GM18517 (cell line): ENCODE measurements around the gene ADAMTS19.

Experiments used
- ATAC-seq: cut with Tn5 transposase; IDR thresholded peaks from one replicate; pipeline ENCODE4 v1.9.1; 2021; ENCODE audit warnings: mild to moderate bottlenecking, moderate library complexity; ENCODE audit not compliant: unreplicated experiment

Gene ADAMTS19

DNA sequence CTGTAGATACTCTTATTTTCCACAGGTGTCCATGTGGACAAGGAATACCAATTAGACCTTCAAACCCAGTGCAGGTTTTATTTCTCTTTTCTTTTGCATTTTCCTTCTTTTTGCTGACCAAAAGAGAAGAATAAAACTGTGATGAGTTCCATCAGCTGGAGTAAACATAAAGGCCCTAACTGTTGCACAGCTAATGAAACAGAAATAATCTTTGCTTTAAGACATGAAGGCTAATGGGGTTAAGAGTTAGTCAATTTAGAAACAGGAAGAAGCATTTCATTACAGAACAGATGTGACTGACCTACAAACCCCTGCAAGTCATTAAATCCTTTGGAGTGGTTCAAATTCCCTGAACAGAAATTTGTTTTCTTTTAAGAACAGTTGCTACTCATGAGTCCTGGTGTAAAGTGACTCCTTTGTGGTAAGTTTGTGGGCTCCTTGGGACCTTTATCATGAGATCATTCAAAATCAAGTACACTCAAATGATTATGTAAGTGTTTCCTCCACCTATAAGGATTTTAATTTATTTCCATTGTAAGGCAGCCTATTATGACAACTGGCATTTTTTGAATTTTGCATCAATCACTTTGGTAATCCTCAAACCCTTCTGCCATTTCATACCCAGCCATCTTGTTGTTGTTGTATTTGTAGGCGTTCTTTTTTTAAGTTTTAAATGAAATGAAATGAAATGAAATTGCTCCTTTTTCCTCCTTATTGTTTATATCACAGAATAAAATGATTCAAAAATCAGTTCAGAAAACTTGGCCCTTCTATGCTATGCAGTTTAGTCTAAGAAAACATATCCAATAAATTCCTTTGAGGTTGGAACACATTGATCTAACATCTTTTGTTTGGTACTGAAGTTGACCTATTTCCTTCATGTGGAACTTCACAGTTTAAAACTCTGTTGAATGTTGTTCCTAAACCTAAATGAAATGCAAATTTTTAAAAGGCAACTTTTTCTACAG lies 289.1 kb downstream of the ADAMTS19 start:
- no peak for ATAC-seq

DNA sequence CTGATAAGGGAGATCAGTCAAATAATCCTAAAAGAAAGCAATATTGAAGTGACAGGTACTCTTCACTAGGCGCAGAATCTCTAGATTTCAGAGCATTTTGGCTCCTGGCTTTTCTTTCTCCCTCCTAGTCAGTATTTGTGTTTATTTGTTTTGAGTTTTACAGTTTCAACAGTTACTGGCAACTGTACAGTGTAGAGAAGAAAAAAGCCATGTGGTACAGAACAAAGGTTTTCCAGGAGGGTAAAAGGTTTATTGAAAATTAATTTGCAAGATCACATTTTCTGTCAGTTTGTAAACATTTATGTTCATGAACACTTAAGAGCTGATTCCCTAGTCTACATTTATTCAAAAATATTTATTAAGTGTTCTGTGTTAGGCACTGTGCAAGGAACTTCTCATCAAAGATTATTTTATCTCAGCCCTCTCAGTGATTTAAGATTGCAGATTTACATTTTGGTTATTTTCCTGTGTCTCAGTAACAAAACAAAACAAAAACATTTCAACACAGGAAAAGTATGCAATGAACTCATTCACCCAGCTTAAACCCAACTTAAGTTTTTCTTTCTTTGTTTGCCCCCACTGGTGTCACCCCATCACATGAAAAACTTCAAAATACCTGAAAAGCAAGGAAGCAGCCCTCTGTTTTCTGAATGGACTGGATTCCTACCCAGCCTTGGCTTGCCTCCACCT lies 300.7 kb downstream of the ADAMTS19 start:
- ATAC-seq, result no peak

DNA sequence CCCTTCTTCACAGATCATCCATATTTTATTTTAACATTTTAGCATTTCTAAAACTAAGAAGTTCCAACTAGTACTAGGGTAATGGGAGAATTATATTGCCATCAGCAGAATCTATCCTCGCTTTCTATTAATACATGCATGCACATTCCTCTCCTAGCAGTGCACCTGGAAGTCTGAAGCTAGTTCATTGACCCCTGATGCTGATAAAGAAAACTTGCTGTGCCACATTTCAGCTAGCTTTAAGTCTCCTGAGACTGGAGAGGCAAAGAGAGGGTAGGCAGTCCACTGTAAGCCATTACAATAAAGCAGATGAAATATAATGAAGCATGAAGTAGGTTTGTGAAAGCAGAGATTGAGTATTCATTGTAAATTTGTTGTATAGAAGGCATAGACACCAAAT lies 303.6 kb downstream of the ADAMTS19 start:
- ATAC-seq, result no peak

DNA sequence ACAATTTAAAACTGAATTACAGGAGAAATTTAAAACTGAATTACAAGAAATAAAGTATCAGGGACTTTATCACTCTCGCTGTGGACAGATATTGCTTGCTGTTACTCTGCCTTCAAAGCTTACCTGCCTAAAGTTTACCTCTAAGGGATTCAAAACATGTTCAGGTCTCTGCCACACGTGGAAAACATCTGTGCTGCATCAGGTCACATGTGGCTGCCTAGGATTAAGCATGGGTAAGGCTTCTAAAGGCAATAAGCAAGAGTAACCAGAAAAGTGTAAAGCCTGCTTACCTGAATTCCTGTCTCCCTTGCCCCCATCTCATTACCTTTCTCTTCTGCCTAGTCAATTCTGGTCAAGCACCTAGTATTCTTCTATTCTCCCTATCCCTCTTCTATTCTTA lies 306.7 kb downstream of the ADAMTS19 start:
- ATAC-seq, result no peak

DNA sequence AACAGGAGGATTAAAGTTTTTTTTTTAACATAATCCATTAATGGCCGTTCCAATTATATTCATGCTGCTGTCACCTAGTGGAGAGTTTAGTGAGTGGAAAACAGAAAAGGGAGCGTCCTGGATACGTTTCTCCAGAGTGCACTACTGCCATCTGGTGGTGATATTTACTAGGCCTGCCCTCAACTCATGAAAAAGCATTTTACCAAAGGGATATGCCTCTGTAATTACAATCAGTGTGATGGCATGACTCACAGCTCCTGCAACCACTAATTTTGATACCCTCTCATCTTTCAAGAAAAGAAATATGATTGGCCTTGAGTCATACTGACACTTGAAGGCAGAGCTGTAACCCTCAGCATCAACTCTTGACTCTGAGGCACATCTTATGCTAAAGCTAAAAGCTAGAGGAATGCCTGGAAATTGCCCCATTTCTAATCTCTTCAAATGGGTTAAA lies 307.9 kb downstream of the ADAMTS19 start:
- peak; percentile 92 for ATAC-seq

DNA sequence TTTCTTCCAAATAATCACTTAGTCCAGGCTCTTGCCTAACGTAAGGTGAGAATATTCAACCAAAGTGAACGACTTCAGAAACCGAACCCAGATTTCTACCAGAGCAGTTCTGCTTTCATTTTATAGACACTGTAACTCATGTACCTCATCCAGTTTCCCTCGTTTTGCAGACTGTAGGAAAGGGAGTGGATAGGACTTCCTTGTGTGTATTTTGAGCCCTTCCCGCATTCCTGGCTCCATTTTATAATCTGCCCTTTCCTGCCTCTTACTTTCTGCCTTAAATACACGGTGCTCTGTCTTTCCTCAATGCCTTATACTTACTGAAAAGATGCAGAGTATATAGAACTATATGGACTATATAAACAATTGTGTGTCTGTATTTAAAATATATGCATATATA lies 308.6 kb downstream of the ADAMTS19 start:
- ATAC-seq, result no peak

DNA sequence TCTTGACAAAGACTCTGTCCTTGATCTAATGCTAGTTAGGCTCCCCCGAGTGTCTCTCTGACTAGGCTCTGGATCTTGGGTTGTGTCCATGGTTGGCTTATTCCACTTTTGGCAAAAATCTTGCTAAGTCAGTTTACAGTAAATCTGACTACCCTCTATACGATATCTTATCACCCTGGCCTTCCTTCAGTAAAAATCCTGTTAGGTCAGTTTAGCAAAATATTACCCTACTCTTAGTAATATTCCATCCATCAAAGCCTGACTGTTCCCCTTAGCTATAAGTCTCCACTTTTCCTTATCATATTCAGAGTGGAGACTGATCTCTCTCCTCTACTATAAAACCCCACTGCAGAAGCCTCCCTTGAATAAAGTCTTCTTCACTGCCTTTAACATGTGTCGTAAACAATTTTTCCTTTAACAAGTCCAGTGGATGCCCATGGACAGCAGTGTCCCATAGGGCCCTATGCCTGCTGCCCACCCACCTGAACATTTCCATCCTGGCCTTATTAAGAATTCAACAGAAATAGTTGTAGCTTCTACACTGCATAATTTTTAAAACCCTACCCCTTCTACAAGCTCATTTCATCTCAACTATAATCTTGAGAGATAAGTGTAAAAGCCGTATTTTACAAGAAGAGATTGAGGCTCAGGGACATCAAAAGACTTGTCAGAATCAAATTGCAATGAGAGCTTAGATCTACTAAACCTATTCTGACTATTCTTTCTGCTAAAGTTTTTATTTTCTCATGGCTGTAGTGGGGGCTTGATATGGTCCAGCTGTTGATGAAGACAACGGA lies 310.1 kb downstream of the ADAMTS19 start:
- ATAC-seq, result no peak

DNA sequence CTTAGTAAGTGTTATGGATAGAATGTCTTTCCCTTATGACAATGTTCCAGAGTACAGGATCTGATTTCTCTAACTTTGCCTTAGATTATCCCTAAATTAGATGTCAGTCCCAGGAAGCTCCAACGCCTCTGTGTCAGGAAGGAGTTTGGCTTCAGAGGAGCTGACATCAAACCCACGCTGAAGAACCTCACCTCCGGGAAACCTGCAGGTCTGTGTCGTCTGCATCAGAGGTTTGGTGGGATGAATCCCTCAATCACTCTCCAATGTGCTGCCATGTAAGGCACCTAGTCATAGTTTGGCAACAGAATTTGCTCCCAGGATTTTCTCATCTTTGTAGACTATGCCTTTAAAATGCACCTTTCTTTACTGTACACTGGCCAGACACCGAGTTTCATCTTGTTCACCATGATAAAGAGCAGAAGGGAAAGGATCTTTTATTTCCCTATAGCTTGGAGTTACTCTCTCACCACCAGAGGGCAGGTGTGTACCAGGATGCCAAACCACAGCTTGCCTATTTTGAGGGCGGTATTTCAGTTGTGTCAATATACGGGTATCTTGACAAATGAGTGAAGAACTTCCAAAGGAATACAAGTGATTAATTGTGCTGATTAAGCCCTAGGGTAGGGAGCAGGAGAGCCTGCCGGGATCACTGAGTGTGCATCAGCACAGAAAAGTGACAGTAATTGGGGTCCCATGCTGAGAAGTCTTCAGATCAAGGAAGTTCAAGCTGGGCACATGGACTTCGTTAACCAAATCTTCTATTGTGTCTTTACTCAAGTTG lies 311.1 kb downstream of the ADAMTS19 start:
- ATAC-seq, result peak; percentile 70

DNA sequence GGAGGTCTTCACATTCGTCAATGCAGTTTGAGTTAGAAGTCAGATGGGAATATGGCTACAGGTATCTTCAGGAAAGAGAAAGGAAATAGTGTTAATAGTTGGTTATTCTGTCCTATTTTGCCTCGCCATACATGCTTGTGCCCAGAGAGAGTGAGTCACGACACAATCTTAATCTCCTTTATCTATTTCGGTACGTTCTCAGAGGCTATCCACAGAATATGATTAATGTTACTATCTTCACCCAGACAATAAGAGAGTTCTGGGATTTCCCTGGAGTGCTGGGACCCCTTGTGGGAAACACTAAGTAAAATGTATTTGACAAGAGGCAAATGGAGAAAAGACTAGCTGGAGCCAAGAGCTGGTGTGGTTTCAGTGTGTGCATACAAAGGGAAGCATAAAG lies 313.3 kb downstream of the ADAMTS19 start:
- ATAC-seq, result no peak

DNA sequence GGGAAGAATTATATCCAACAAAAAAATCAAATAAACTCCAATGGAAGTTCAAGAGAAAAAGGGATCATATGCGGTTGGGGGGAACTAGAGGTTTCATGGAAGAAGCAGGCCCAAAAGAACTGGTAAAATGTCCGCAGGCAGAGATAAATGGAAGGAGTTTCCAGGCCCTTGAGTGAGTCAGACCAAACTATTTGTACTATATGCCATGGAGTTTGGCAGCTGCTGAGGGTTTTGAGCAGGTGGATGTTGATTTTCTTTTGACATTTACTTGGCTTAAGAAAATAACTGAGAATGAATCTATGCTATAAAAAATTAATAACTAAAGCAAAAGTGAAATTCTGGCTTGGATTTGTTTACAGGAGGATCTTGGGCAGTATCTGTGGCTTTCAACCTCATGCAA lies 321.5 kb downstream of the ADAMTS19 start:
- no peak for ATAC-seq
